Measurements from ENCODE around the gene SLC15A3. TPM values are rescaled to one million over a fixed set of nuclear protein-coding genes. Genes with fewer than 3 reads are reported as not detected.
A peak's percentile ranks its signal among the peaks of the same experiment; 100 is the strongest.

The SLC15A3 gene
- total RNA-seq, 1 donor from 2014 or later = 0.62 TPM

DNA sequence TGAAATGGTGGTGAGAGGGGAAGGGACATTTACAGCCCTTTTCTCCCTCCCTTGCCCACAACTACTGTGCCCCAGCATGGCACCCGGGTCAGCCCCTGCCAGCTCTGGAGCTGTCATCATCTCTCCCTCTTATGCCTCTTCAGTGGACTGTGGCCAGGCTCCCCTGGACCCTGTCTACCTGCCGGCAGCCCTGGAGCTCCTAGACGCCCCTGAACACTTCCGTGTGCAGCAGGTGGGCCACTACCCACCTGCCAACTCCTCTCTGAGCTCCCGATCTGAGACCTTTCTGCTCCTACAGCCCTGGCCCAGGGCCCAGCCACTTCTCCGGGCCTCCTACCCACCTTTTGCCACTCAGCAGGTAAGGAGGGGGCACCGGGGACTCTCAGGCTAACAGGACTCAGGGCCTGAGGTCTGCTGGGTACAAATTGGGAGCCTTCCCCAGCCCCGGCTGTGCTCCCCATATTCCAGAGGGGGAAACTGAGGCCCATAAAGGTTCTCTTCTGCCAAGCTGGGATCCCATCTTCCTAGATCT lies 24.8 kb downstream of the SLC15A3 start:
- H3K9me3 Mint-ChIP-seq (ENCODE audit: low read depth) = no peaks in the 10 kb centered on the region
- TF ChIP-seq, protein P1, sequence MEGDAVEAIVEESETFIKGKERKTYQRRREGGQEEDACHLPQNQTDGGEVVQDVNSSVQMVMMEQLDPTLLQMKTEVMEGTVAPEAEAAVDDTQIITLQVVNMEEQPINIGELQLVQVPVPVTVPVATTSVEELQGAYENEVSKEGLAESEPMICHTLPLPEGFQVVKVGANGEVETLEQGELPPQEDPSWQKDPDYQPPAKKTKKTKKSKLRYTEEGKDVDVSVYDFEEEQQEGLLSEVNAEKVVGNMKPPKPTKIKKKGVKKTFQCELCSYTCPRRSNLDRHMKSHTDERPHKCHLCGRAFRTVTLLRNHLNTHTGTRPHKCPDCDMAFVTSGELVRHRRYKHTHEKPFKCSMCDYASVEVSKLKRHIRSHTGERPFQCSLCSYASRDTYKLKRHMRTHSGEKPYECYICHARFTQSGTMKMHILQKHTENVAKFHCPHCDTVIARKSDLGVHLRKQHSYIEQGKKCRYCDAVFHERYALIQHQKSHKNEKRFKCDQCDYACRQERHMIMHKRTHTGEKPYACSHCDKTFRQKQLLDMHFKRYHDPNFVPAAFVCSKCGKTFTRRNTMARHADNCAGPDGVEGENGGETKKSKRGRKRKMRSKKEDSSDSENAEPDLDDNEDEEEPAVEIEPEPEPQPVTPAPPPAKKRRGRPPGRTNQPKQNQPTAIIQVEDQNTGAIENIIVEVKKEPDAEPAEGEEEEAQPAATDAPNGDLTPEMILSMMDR (IDR thresholded peaks at IDR 0.05) = no peak
- peak; percentile 85 for DNase-seq (ENCODE audit: low spot score)
- H3K36me3 Mint-ChIP-seq (ENCODE audit: low read depth) = peaks cover 10% of the 10 kb centered on the region
- H3K4me3 Mint-ChIP-seq (ENCODE audit: unreplicated experiment) = no peak overlapping the region
- H3K27me3 Mint-ChIP-seq (ENCODE audit: low read depth) = no peaks in the 10 kb centered on the region
- no peak overlapping the region for H3K27ac Mint-ChIP-seq (ENCODE audit: unreplicated experiment)
- H3K4me1 Mint-ChIP-seq (ENCODE audit: low read depth) = peaks cover 12% of the 10 kb centered on the region

DNA sequence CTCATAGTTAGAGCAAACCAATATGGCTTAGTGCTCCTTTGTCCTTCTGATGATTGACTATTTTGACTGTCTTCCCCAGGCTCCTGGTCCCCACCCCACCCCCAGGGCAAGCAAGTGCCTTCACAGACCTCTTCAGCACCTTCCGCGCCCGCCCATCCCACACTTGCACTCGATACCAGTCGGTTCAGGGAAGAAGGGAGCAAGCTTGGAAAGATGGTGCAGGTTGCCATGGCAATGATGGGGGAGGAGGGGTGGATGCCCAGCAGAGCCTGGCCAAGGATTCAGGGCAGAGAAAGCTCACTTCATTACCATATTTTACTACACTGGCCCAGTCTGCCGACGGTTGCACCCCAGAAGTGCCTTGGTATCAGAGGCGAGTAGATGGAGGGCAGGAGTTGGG lies 25.5 kb downstream of the SLC15A3 start:
- H3K27ac Mint-ChIP-seq (ENCODE audit: unreplicated experiment) = no peak overlapping the region
- H3K36me3 Mint-ChIP-seq (ENCODE audit: low read depth) = peaks cover 12% of the 10 kb centered on the region
- DNase-seq (ENCODE audit: low spot score) = peak; percentile 76
- H3K27me3 Mint-ChIP-seq (ENCODE audit: low read depth) = no peaks in the 10 kb centered on the region
- no peaks in the 10 kb centered on the region for H3K9me3 Mint-ChIP-seq (ENCODE audit: low read depth)
- TF ChIP-seq, protein P1 (IDR thresholded peaks at IDR 0.05) = no peak
- peaks cover 12% of the 10 kb centered on the region for H3K4me1 Mint-ChIP-seq (ENCODE audit: low read depth)
- no peak overlapping the region for H3K4me3 Mint-ChIP-seq (ENCODE audit: unreplicated experiment)

DNA sequence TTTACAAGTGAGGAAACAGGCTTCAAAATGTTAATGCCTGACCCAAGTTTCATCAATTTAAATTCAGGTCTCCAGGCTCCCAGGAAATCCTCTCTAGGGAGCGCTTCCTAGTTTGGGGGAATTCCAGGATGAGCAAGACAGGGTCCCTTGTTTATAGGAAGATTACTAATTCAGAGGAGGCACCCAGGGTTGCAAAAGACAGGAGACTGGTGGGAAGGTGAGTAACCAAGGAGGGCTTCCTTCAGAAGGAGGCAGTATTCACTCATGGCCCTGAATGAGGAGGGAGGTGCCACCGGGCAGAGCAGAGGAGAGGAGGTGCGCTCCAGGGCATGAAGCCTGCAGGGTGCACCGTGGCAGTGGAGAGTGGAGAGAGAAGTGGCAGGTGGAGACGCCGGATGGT lies 26.1 kb downstream of the SLC15A3 start:
- H3K36me3 Mint-ChIP-seq (ENCODE audit: low read depth) = peaks cover 13% of the 10 kb centered on the region
- H3K4me1 Mint-ChIP-seq (ENCODE audit: low read depth) = peaks cover 12% of the 10 kb centered on the region
- H3K4me3 Mint-ChIP-seq (ENCODE audit: unreplicated experiment) = peak overlapping the region; percentile 68
- peak; percentile 72 for DNase-seq (ENCODE audit: low spot score)
- H3K27me3 Mint-ChIP-seq (ENCODE audit: low read depth) = no peaks in the 10 kb centered on the region
- H3K9me3 Mint-ChIP-seq (ENCODE audit: low read depth) = no peaks in the 10 kb centered on the region
- no peak overlapping the region for H3K27ac Mint-ChIP-seq (ENCODE audit: unreplicated experiment)
- TF ChIP-seq, protein P1 (IDR thresholded peaks at IDR 0.05) = no peak

DNA sequence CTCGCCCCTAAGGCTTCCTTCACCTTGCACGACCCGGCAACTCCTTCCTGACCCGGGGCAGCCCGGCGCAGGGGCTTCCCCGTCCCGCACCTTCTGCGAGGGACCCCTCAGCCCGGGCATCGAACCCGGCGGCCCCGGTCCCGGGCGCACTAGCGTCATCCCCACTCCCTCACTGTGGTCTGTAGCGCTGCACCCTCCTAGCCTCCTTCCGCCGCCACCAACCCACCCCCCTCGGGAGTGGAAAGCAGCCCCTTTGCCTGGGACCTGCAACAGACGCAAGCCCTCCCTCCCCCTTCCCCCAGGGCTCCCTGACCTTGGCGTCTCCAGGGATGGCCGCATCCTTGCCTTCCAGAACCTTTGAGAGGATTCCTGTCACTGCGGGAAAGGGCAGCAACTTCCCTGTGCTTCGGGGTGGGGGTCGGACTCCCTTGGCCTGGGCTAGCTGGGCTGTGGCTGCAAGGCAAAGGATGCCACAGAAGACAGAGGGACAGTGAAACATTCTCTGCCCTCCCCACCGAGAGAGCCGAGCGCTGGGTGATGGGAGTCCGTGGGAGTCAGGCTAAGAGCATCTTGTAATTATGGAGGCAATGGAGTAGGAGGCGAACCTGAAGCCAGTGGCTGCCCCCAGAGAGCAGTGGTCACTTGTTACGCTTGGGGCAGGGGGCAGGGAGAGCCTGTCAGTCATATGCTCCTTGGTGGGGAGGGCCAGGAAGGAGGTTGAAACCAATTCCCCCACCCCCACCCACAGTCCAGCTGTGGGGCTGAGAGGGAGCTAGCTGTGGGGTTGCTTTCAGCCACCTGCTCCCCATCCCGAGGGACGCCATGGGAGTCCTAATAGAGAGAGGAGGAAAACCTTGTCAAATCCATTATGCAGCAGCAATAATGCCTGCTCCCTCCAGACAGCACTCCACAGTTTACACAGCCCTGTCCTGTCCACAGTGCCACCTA lies 26.8 kb downstream of the SLC15A3 start:
- peak; percentile 83 for DNase-seq (ENCODE audit: low spot score)
- peaks cover 16% of the 10 kb centered on the region for H3K36me3 Mint-ChIP-seq (ENCODE audit: low read depth)
- H3K9me3 Mint-ChIP-seq (ENCODE audit: low read depth) = no peaks in the 10 kb centered on the region
- no peaks in the 10 kb centered on the region for H3K27me3 Mint-ChIP-seq (ENCODE audit: low read depth)
- H3K4me3 Mint-ChIP-seq (ENCODE audit: unreplicated experiment) = peak overlapping the region; percentile 68
- TF ChIP-seq, protein P1 (IDR thresholded peaks at IDR 0.05) = no peak
- no peak overlapping the region for H3K27ac Mint-ChIP-seq (ENCODE audit: unreplicated experiment)
- H3K4me1 Mint-ChIP-seq (ENCODE audit: low read depth) = peaks cover 12% of the 10 kb centered on the region

DNA sequence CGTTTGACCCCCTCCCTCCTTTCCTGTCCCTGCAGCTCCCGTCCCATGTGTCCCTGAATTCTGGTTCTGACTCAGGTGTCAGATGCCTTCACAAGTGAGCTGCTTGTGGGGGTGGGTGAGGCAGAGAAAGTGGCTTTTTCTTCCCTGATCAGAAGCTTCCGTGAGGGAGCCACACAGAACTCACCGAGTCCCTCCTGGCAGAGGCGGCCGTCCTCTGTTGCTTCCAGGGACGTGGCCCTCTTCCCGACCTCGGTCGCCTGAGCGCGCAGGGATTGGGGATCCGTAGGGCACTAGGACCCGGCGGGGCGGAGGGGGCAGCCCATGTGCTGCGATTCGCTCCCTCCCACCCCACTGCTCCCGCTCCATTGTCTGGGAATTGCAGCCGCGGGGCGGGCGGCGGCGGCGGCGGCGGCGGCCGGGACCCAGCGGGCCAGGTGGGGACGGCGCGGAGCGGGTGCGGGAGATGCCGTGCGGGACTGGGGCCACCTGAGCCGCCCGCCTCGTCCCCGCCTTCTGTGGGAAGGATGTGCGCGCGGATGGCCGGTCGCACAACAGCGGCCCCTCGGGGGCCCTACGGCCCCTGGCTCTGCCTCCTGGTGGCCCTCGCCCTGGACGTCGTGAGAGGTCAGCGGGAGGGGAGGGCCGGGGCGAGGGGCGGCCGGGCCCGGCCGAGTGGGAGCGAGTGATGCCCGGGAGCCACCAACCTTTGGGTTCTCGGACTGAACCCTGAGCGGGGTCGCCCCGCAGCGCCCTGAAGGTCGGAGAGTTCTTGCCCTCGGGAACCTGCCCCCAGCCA lies 27.7 kb downstream of the SLC15A3 start, which contains the start of gene TMEM132A:
Gene TMEM132A, plus strand, starts transcription at position 351 of the 796 bp plus-strand sequence. Its CDS starts 174 bp downstream, at position 525.
- H3K4me1 Mint-ChIP-seq (ENCODE audit: low read depth) = peaks cover 15% of the 10 kb centered on the region
- DNase-seq (ENCODE audit: low spot score) = peak; percentile 92
- H3K36me3 Mint-ChIP-seq (ENCODE audit: low read depth) = peaks cover 13% of the 10 kb centered on the region
- H3K27me3 Mint-ChIP-seq (ENCODE audit: low read depth) = no peaks in the 10 kb centered on the region
- no peak within 1 kb of the TSS for H3K27ac Mint-ChIP-seq (ENCODE audit: unreplicated experiment)
- TF ChIP-seq, protein P1 (IDR thresholded peaks at IDR 0.05) = peak; percentile 33
- H3K9me3 Mint-ChIP-seq (ENCODE audit: low read depth) = no peaks in the 10 kb centered on the region
- peak within 1 kb of the TSS; percentile 68 for H3K4me3 Mint-ChIP-seq (ENCODE audit: unreplicated experiment)
